Vagina (tissue), 2 donors: Measurements from ENCODE around the gene MIEN1. TPM values are rescaled to one million over a fixed set of nuclear protein-coding genes. Genes with fewer than 3 reads are reported as not detected.

ENCODE experiments used
- DNase-seq, 2 donors: peaks; one replicate each; pipeline ENCODE4 v3.0.0-alpha.2; 2017; ENCODE audit errors: extremely low spot score in 2 of 2
- H3K27ac ChIP-seq: fragments of 200-600 bp; sonication (generic); one replicate; pipeline ENCODE4 v1.5.1; 2019
- H3K27me3 ChIP-seq: fragments of 200-600 bp; sonication (generic); one replicate; pipeline ENCODE4 v1.5.1; 2019
- H3K36me3 ChIP-seq, 2 donors: fragments of 200-600 bp; sonication (generic); one replicate each; pipeline ENCODE4 v1.5.1; 2017 to 2019
- H3K4me1 ChIP-seq: fragments of 200-600 bp; sonication (generic); one replicate; pipeline ENCODE4 v1.5.1; 2019
- H3K4me3 ChIP-seq, 2 donors: fragments of 200-600 bp; sonication (generic); 1 replicate in 1 of 2; 2 replicates in 1 of 2; pipeline ENCODE4 v1.5.1; 2016 to 2019
- H3K9me3 ChIP-seq: fragments of 200-600 bp; sonication (generic); one replicate; pipeline ENCODE4 v1.5.1; 2019
- CTCF ChIP-seq, 3 experiments: fragments of 450-650 bp in 2 of 3; fragments of 200-600 bp in 1 of 3; sonication (generic) in 1 of 3; IDR thresholded peaks; one replicate each; pipeline ENCODE4 v1.5.1; 2017 to 2019; ENCODE audit warnings: antibody characterized with exemption in 3 of 3, mild to moderate bottlenecking in 2 of 3, moderate library complexity in 2 of 3
- POLR2A ChIP-seq, 2 donors: fragments of 450-650 bp; IDR thresholded peaks; one replicate each; pipeline ENCODE4 v1.6.1; 2017; ENCODE audit warnings: antibody characterized with exemption in 2 of 2, mild to moderate bottlenecking in 2 of 2, moderate library complexity in 2 of 2
- POLR2AphosphoS5 ChIP-seq, 2 donors: sonication (generic); formaldehyde crosslinking; IDR thresholded peaks; one replicate each; pipeline ENCODE4 v1.9.0; 2017; ENCODE audit warnings: antibody characterized with exemption in 2 of 2, mild to moderate bottlenecking in 2 of 2, low read depth in 1 of 2; ENCODE audit not compliant: insufficient read depth in 1 of 2
- intact Hi-C: fragments of 100-400 bp; cut with DNase I; formaldehyde crosslinking; loops from one replicate; pipeline ENCODE4 v1.15.1; 2023
- total RNA-seq: library from RNA; depleted of rRNA; stranded (reverse); fragments of >200 nt; gene quantifications from one replicate; pipeline ENCODE4 v1.2.3, GENCODE V29; 2016

The MIEN1 gene
- total RNA-seq, 1 donor from 2014 or later, result 74.2 TPM

DNA sequence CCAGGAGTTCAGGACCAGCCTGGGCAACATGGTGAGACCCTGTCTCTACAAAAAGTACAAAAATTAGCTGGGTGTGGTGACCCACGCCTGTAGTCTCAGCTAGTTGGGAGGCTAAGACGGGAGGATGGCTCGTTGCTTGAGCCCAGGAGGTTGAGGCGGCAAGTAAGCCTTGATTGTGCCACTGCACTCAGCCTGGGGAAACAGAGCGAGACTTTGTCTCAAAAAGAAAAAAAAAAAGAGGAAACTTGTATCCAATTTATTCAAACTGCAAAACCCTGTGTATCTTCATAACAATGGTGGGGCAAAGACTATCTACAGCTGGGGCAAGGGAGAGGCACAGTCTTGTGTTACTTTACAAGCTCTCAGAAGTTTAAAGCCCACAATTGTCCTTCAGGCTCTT lies 28.9 kb upstream of the MIEN1 start:
- Histone ChIP-seq H3K4me1 (peaks cover 16% of the 10 kb centered on the region), H3K27ac (no peak overlapping the region), H3K27me3 (no peaks in the 10 kb centered on the region), H3K36me3 (no peaks in the 10 kb centered on the region), H3K4me3 (no peak overlapping the region), H3K9me3 (no peaks in the 10 kb centered on the region)
- TF ChIP-seq POLR2A (IDR thresholded peaks at IDR 0.05), result no peak
- TF ChIP-seq CTCF (IDR thresholded peaks at IDR 0.05), result no peak
- TF ChIP-seq POLR2AphosphoS5 (IDR thresholded peaks at IDR 0.05; ENCODE audit: insufficient read depth in 1 of 2, low read depth in 1 of 2), result no peak
- intact Hi-C loops, result no loop called here
- no peak for DNase-seq

DNA sequence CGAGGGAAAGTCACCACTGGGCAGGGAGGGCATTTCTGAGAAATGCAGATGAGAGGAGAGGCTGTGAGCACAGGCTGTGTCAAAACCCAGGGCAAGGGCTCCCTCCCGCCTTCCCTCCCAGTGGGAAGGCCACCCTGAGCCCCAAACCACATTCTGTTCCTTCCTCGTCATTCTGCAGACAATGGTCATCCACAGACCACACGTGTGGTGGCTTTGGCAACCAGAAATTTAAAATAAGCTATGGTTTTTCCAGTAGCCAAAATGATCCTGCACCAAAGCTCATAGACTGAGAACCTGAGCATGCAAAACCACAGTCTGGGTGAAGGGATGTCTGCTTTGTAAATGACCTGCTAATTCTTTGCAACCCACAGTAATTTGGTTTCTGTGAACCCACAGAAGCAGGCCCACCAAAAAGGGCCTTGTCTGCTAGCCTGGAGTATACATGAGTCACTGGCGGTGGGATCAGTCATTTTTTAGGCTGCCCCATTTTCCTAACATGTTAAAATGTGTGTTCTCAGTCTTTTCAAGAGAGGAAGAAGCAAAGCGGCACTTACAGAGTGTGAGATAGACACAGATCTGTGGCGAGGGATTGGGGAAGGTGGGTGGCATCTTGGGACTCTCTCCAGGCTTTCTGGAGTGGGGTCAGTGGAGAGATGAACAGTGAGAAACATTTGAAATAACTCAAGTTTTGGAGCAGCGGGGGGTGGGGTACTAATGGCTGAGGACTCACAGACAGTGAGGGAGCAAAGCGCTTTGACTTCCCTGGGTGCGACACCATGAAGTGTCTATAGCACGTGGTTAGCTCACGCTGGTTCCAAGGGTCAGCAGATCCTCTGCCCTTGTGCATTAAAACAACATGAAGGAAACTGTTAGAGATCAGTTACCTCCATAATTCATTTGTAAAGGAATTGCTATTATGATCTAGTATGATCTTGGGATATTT lies 27.9 kb upstream of the MIEN1 start:
- no peak overlapping the region for H3K27ac ChIP-seq
- no peak for TF ChIP-seq POLR2A (IDR thresholded peaks at IDR 0.05)
- no peak for TF ChIP-seq POLR2AphosphoS5 (IDR thresholded peaks at IDR 0.05; ENCODE audit: insufficient read depth in 1 of 2, low read depth in 1 of 2)
- no peak for TF ChIP-seq CTCF (IDR thresholded peaks at IDR 0.05)

DNA sequence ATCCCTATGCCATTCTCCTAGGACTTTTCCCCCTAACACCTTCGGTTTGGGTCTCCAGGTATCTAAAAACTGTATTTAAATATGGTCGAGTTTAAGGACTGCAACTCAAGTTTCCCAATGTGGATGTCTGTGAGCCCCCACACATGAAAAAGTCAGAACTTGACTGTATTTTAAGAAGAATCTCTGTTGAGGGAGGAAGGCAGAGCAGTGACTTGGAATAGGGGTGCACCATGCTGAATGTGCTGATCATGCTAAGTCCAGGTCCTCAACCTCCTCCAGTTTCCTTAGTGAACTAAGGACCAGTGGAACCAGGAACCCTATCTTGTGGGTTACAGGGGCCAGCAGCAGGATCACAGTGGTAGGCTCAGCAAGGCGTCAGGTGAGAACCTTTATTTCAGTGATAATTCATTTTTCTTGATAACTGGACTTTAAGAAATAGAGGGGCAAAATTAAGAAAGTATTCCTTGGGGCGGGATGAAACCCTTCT lies 26.9 kb upstream of the MIEN1 start:
- H3K36me3 ChIP-seq, result no peaks in the 10 kb centered on the region
- H3K4me1 ChIP-seq, result peaks cover 27% of the 10 kb centered on the region
- no peak for TF ChIP-seq POLR2A (IDR thresholded peaks at IDR 0.05)
- TF ChIP-seq CTCF (IDR thresholded peaks at IDR 0.05), result no peak
- no peak for TF ChIP-seq POLR2AphosphoS5 (IDR thresholded peaks at IDR 0.05; ENCODE audit: insufficient read depth in 1 of 2, low read depth in 1 of 2)
- no peak for DNase-seq
- no peak overlapping the region for H3K27ac ChIP-seq
- no peaks in the 10 kb centered on the region for H3K9me3 ChIP-seq
- intact Hi-C loops, result no loop called here
- no peak overlapping the region for H3K4me3 ChIP-seq
- no peaks in the 10 kb centered on the region for H3K27me3 ChIP-seq

More for the DNA sequence above, 27.9 kb upstream of the MIEN1 start:
- intact Hi-C loops, result no loop called here
- Histone ChIP-seq H3K27me3 (no peaks in the 10 kb centered on the region), H3K4me3 (no peak overlapping the region), H3K36me3 (no peaks in the 10 kb centered on the region), H3K9me3 (no peaks in the 10 kb centered on the region), H3K4me1 (peaks cover 24% of the 10 kb centered on the region)
- DNase-seq, result no peak

DNA sequence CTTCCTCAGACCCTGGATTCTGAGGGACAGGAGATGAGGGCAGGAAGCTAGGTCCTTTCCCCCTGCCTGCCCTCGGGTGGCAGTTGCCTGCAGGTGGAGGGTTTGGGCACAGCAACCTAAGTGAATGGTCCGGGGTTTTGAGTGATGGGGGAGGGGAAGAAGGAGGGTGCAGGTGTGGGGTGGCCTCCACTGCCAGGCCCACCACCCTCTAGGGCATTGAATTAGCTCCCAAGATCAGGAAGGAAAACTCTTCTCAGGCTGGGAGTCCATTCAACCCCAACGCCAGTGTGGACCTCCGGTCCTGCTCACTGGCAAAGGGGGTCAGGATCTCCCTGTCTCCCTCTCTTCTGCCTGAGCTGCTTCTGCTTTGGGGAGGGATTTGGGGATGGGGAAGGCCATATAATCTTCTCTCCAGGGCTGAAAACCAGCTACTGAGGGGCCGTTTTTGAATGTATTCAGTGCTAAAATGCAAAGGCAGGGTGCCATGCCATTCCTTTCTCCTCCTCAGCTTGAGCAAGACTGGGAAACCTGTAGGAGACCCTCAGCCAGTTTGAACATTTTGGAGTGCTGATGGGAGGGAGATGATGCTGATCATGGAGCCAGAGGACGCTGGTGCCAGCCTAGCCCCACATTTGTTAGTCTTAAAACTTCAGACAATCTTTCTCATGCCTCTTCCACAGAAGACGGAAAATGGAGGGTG lies 26.2 kb upstream of the MIEN1 start:
- no peak for DNase-seq
- intact Hi-C loops, result no loop called here
- Histone ChIP-seq H3K27me3 (no peaks in the 10 kb centered on the region), H3K4me1 (peaks cover 27% of the 10 kb centered on the region), H3K27ac (no peak overlapping the region), H3K36me3 (no peaks in the 10 kb centered on the region), H3K4me3 (no peak overlapping the region), H3K9me3 (no peaks in the 10 kb centered on the region)
- TF ChIP-seq POLR2AphosphoS5 (IDR thresholded peaks at IDR 0.05; ENCODE audit: insufficient read depth in 1 of 2, low read depth in 1 of 2) (no peak), POLR2A (IDR thresholded peaks at IDR 0.05) (no peak), CTCF (IDR thresholded peaks at IDR 0.05) (no peak)
